Activated CD4-positive, alpha-beta T cell treated with anti-CD3 and anti-CD28 coated beads, Interleukin-2, amount 50 U/mL, for 16 hours (primary cell): Measurements from ENCODE around the gene GUK1.
"Not testable (repeated sequence)": the region's sequence is repeated elsewhere in the genome, so short reads cannot be mapped to it uniquely, and the experiment has no call there.

Experiments used
- DNase-seq: peaks from one replicate; pipeline ENCODE4 v3.0.0-alpha.2; 2020

GUK1 gene

DNA sequence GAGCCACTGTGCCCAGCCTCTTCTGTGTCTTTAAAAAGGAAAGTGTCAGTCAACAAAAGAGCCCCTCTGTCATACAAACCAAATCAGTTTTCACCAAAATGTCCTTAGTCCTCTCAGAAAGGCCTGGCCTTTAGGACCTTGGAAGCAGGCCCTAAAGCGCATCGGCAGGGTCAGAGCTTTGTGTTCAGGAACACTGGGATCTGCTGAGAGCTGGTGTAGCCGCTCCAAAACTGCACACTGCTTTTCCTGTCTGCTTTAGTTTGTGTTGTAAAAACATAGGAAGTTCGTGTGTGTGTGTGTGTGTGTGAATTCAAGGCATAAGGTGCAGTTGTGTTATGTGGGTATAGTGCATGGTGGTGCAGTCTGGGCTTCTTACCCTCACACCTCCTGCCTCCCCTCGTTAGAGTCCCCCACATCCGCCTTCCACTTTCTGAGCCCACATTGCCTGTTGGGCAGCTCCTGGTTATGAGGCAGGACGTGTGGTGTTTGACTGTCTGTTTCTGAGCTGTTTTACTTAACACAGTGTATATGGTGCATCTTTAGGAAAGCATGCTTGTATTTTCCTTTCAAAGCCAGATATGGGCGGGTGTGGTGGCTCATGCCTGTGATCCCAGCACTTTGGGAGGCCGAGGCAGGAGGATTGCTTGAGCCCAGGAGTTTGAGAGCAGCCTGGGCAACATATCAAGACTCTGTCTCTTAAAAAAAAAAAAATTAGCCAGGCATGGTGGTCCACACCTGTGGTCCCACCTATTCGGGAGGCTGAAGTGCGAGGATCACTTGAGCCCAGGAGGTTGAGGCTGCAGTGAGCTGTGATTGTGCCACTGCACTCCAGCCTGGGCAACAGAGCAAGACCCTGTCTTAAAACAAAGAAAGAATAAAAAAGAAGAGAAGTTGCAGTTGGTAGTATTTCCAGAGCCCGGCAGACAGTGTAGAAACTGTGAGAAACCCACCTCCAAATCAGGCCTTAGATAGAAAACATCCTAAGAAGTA lies 37.9 kb downstream of the GUK1 start:
- no peak for DNase-seq

DNA sequence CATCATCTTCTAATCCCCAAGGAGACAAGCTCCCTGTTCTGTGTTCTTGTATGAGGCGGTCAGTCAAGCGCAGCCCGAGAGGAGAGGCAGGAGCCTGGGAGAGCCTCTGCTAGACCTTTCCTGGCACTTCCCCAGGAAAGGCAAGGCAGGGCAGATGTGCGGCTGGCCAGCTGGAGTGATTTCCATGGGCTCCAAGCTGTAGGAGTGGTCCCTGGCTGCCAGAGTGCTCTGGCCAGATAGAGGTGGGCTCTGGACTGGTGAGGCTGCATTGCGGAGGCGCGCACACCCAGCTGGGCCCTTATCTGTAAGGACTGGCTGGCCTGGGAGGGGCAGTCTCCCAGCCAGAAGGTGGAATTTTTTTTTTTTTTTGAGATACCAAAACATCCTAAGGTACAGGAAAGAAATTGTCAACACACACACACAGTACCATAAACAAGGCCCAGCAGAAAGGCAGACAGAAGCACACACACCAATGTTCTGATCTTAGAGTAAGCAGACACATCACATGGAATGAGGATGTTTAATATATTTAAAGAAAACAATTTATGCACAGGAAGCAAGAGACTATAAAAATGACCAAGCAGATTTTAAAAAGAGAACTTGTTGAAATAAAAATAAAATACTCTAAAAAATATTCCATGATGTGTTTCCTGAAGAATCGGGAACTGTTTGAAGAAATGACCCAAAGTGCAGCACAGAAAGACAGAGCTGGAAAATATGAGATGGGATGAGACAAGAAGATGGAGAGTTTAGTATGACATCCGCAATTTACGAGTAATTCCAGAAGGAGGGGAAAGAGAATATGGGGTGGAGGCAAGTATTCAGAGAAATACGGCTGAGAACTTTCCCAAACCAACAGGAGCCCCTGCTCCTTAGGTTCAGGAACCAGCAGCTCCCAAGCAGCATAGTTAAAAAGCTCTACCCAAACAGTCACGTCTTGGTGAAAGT lies 38.9 kb downstream of the GUK1 start:
- DNase-seq = no peak

DNA sequence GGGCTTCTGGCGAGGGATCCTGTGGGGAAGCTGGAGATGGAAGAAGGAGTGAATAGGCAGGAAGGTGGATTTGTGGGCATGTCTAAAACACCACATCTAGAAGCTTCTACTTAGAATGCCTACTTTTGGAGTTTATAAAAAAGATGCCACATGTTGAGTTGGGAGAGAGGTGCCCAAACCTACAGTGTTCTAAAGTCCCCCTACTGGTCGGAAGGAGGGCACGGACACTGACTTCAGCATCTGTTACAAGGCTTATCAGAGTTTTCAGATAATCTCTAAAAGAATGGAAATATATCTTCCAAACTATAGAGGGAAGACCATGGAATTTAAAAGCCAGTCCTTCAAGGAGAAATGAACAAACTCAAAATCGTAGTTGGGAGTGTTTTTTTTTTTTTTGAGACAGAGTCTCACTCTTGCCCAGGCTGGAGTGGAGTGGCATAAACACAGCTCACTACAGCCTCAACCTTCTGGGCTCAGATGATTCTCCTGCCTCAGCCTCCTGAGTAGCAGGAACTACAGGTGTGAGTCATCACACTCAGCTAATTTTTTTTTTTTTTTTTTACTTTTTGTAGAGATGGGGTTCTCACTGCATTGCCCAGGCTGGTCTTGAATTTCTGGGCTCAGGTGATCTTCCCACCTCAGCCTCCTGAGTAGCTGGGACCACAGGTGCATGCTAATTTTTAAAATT lies 40.3 kb downstream of the GUK1 start:
- DNase-seq = no peak

DNA sequence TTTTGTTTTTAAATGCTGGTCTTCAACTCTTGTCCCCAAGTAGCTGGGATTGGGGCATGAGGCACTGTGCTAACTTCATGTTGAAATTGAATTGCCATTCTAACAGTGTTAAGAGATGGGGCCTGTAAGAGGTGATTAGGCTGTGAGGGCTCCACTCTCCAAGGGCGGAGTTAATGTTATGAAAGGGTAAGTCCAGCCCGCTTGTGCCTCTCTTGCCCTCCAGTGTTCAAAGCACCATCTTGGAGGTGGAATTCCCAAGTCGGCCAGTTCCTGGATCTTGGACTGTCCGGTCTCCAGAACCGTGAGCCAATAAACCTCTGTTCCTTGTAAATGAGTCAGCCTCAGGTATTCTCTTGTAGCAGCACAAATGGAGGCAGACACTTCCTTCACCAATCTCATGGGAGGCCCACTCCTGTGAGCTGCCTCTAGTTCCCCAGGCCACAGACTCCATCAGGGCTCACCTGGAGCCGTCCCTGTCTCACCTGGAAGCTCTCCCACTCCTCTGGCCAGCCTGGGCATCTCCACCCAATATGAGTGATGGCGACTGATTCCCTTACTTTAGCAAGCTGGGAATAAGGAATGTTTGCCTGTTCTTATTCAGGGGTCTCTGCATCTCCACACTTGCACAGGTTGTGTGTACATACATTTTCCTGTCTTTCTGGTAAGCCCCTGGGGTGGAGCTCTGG lies 41.0 kb downstream of the GUK1 start:
- DNase-seq = no peak

DNA sequence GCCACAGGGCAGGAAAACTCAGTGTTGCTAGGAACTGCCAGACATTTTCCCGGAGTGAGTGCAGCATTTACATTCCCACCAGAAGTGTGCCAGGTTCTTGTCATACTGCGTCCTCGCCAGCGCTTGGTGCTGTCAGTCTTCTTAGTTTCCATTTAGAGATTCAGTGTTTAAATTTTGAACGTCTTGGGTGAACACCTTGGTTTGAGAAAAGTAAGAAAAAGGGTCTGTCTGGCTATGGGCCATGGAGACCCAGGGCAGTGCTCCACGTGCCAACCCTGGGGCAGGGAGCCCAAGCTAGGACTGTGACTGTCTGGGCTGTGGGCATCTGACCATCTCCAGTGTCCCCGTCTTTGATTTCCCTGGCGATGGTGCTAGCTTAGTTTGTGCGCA lies 41.6 kb downstream of the GUK1 start:
- no peak for DNase-seq

DNA sequence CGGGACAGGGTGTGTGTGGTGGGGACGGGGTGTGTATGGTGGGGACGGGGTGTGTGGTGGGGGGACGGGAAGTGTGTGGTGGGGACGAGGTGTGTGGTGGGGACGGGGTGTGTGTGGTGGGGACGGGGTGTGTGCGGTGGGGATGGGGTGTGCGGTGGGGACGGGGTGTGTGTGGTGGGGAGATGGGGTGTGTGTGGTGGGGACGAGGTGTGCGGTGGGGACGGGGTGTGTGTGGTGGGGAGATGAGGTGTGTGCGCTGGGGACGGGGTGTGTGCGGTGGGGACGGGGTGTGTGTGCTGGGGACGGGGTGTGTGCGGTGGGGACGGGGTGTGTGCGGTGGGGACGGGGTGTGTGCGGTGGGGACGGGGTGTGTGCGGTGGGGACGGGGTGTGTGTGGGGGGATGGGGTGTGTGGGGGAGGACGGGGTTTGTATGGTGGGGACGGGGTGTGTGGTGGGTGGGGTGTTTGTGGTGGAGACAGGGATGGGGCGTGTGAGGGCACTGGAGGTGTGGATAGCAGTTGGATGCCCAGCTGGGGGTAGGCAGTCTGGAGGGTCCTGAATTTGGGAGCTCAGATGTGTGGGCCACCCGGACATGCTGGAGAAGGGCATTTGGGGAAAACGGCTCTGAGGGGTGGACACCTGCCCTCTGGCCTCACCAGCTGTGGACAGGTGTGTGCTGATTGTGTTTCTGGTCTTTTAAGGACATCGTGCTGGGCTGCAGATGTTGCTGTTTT lies 42.4 kb downstream of the GUK1 start:
- DNase-seq = no peak

DNA sequence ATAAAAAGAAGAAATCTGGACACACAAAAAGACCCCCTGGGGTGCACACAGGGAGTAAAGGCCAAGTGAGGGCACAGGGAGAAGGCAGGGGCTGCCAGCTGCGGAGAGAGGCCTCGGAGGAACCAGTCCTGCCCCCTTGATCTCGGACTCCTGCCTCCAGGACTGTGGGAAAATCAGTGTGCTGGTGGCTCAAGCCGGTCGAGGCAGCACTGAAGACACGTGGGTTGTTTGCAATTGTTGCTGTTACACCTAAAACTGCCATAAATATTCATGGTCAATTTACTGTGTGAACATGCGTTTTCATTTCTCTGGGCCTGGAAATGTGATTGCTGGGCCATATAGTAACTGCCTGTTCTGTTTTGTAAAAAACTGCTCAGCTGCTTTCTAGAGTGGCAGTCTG lies 44.1 kb downstream of the GUK1 start:
- no peak for DNase-seq

DNA sequence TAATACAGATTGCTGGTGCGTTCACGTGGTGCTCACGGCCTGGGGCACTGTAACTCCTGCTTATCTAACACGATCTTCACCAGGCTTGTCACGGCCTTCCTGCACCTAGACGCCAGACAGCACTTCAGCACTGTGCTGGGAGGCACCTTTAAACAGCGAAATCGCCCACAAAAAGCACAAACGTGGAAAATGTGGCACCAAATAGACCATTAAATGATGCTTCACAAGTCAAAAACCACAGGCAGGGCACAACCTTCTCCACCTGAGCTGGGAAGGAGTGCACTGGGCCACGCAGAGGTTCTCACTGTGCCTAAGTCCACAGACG lies 45.5 kb downstream of the GUK1 start:
- DNase-seq = peak; percentile 37

DNA sequence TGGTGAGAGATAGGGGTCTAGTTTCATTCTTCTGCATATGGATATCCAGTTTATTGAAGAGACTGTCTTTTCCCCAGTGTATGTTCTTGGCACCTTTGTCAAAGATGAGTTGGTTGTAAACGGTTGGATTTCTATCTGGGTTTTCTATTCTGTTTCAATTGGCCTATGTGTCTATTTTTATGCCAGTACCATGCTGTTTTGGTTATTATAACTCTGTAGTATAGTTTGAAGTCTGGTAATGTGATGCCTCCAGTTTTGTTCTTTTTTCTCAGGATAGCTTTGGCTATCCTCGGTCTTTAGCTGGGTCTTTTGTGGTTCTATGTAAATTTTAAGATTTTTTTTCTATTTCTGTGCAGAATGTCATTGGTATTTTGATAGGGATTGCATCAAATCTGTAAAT lies 48.2 kb downstream of the GUK1 start:
- DNase-seq = not testable (repeated sequence)

DNA sequence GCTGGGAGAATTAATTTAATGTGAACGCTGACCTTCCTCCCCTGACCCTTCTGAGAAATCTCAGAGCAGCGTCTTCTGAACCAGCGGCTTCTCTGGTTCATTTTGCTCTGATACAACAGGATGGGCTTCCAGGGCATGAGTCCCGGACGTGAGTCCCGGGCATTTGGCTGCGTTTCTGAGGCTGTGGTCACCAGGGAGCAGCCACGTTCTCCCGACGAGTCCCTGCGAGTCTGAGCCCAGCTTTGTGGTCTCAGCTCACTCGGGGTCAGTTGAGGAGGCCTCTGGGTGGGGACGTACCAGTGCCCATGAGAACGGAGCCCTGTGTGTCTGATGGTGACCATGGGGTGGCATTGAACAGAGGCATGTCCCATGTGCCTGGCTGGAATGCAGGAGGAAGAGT lies 50.1 kb downstream of the GUK1 start:
- DNase-seq = no peak

DNA sequence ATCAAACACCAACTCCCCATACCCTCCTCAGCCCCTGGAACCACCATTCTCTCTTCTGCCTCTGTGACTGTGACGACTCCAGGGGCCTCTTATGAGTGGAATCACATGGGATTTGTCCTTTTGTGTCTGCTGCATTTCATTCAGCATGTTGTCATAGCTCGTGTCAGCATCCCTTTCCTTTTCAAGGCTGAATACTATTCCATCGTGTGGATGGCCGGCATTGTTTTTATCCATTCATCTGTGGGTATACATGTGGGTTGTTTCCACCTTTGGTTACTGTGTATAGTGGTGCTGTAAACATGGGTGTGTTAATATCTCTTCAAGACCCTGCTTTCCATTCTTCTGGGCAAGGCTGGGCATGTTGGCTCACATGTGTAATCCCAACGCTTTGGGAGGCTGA lies 50.7 kb downstream of the GUK1 start:
- DNase-seq = no peak

DNA sequence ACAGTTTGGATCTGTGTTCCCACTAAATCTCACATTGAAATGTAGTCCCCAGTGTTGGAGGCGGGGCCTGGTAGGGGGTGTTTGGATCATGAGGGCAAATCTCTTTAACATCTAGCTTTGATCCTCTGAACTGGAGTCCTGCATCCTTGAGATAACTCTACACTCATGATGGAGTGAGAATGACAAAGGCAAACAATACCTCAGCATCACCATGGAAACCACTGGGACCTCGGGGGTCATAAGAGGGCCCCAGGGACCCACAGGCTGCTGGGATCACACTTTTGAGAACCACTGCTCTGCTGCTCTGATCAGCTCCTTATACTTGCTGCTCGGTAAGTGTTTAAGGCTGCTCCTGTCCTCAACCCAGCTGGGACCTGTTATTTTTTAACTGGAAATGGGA lies 54.4 kb downstream of the GUK1 start:
- DNase-seq = no peak

DNA sequence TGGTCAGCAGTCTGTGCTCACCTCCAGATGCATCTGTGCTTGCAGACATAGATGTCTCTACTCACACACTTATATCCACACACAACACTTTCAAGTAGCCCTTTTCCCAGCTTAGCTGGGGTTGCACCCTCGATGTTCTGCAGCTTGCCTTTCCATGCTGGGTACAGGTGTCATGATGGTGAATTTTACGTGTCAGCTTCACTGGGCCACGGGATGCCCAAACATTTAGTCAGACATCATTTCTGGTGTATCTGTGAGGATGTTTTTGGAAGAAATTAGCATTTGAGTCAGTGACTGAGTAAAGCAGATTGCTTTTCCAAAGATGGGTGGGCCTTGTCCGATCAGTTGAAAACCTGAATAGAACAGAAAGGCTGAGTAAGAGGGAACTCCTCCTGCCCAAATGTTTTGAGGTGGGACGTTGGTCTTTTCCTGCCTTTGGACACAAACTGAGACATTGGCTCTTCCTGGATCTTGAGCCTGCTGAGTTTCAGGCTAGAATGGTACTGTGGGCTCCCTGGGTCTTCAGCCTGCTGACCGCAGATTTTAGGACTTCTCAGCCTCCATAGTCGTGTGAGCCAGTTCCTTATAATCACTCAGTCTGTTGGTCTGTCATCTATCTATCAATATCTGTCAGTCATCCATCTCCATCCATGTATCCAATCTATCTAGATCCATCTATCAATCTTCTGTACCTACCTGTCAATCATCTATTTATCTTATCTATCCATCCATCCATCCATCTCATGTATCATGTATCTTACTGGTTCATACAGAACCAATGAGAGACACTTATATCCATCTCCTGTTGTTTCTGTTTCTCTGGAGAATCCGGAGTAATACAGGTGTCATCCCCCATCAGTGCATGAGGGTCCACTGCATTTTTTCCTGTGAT lies 55.1 kb downstream of the GUK1 start:
- DNase-seq = no peak

DNA sequence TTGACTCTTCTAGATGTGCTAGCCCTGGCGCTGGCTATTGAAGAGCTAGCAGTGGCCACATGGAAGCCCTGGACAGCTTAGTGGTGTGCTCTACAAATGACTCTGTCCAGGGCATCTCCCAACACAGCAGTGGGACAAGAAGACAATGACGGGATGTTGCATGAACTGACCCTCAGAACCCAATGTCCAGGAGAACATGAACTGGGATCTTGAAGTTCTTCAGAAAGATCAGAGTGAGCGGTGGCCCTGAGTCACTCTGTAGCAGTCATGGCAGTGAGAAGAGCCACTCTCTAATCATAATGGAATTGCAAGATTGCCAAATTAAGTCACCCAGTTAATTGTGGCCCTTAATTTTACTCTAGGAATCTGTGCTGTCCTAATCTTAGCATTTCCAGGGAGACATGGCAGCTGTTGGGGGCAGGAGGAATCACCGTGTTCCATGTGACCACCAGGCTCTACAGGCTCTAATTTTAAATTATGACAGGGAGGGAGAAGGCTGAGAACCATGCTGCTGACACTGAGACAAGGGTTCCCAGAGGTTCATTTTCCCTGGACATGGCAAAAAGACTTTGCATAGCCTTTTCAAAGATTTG lies 57.6 kb downstream of the GUK1 start:
- DNase-seq = no peak
